GM21723 (cell line): Measurements from ENCODE around the gene MARK4.
"Not testable (repeated sequence)": the region's sequence is repeated elsewhere in the genome, so short reads cannot be mapped to it uniquely, and the experiment has no call there.

ENCODE experiments used
- ATAC-seq: cut with Tn5 transposase; IDR thresholded peaks from one replicate; pipeline ENCODE4 v1.9.1; 2021; ENCODE audit warnings: mild to moderate bottlenecking, moderate library complexity; ENCODE audit not compliant: unreplicated experiment

The MARK4 gene

DNA sequence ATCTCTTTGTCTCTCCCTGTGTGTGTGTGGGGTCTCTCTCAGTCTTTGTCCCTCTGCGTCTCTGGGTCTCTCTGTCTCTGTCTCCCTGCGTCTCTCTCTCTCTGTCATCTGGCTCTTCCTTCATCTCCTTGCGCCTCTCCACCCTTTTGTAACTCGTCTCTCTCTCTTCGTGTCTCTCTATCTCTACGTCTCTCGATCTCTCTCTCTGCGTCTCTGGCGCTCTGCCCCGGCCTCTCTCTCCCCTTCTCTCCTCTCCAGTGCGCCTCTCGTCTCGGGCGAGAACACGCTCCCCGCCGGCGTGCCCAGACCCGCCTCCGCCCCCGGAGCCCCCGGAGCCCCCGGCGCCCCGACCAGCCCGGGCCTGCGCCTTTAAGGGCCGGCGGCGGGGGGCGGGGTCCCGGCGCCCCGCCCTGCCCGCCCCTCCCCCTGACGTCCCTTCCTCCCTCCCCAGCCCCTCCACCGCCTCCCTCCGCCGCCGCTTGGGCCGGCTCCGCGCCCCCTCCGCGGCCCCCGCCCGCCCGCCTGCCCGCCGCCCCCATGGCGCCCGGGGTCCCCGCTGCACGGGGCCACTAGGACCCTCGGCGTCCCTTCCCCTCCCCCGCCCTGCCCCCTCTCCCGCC lies at the start of gene MARK4:
Gene MARK4 (plus strand): TSS at position 440 of the 620 bp plus-strand sequence. CDS start 318 bp downstream, outside the sequence.
- ATAC-seq = no peak

DNA sequence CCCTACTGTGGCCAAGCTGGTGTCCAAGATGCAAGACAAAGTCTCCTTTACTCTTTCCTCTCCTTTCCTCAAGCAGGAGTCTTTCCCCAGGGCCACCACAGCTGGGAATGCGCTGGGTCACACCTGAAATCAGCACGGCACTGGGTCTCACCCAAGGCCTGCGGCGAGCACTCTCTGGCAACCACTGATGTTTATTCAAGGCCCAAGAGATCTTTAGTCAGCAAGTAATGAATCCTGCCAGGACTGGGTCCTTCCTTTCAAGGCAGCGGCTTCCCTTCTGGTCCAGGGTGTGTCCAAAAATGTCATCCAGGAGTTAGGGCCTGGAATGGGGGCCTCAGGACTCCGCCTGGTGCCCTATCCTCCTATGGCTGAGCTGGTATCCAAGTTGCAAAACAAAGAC lies 48.4 kb upstream of the MARK4 start:
- no peak for ATAC-seq

GRCh38 chr19:45205810-45206209 lies 45.3 kb upstream of the MARK4 start:
- ATAC-seq = no peak

DNA sequence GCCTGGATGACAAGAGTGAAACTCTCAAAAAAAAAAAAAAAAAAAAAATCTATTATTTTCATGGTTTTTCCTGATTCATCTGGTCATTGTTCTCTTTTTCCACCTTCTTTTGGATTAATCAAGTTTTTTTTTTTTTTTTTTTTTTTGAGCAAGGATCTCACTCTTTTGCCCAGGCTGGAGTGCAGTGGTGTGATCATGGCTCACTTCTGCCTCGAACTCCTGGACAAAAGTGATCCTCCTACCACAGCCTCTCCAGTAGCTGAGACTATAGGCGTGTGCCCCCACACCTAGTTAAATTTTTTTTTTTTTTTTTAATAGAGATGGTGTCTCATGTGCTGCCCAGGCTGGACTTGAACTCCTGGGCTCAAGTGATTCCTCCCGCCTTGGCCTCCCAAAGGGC lies 44.7 kb upstream of the MARK4 start:
- no peak for ATAC-seq

GRCh38 chr19:45211751-45212381 lies 39.2 kb upstream of the MARK4 start:
- ATAC-seq = no peak

- no peak for ATAC-seq
Measured at GRCh38 chr19:45213031-45213430, 38.0 kb upstream of the MARK4 start.

DNA sequence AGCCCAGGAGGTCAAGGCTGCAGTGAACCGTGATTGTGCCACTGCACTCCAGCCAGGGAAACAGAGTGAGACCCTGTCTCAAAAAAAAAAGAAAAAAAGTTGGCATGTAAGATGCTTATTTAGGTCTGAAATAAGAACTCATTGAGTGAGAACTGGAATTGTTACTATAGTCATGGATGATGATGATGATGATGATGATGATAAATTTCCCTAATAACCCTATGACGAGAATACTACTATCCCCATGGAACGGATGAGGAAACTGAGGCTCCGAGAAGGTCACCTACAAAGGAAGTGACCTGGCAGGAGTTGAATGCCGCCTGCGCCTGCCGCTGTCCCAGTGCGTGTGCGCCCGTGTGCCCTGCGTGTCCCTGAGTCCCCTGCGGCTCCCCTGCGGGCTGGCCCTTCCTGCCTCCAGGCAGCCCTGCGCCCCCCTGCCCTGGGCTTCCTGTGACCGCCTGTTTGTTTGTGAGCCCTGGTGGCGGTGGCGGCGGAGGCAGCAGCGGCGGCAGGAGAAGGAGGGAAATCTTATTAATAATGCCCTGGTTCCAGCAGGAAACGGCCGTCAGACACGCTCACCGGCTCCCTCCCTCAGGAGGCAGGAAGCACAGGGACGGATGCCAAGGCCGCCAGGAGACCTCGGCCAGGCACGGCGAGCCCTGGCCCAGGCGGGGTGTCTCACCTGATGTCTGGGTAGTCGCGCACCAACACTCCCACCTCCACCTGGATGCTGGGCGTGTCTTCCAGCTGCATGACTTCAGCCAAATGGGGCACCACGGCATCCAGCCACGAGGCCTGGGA lies 35.5 kb upstream of the MARK4 start:
- ATAC-seq = no peak

- ATAC-seq = no peak
Measured at GRCh38 chr19:45216667-45217066, 34.4 kb upstream of the MARK4 start.

GRCh38 chr19:45217193-45217956 lies 33.7 kb upstream of the MARK4 start:
- no peak for ATAC-seq

DNA sequence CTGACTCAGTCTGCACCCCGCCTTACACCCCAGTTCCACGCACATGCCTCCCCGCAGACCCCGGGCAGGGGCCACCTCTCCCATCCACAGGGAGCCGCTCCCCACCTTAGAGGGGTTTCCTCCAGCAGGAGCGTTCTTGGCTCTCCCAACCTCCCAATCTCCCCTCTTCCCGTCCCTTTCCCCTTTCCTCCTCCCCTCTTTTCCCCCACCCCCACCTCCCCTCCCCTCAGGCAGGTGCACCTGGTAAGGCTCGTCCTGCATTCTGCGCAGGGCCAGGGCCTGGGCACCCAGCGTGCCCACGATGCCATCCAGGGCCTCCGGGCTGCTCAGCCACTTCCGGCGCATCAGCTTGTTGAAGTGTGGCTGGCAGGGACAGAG lies 33.1 kb upstream of the MARK4 start:
- no peak for ATAC-seq

GRCh38 chr19:45218426-45218825 lies 32.6 kb upstream of the MARK4 start:
- ATAC-seq = no peak

- ATAC-seq = no peak
Measured at GRCh38 chr19:45218911-45219743, 31.9 kb upstream of the MARK4 start.

DNA sequence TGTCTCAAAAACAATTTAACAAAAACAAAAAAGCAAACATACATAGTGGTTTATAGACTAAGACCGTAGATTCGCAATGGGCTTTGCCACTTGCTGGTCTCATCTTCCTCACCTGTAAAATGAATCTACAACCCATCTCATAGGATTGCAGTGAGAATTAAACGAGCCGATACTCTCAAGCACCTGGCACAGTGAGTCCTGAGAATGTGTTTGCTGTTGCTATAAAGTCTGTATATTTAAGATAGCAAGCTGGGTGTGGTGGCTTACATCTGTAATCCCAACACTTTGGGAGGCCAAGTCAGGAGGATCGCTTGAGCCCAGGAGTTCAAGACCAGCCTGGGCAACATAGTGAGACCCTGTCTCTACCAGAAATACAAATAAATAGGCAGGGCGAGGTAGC lies 28.3 kb upstream of the MARK4 start:
- ATAC-seq = no peak

GRCh38 chr19:45223879-45224278 lies 27.2 kb upstream of the MARK4 start:
- ATAC-seq = no peak

- ATAC-seq = no peak
Measured at GRCh38 chr19:45224645-45225044, 26.4 kb upstream of the MARK4 start.

GRCh38 chr19:45229056-45229455 lies 22.0 kb upstream of the MARK4 start:
- ATAC-seq = not testable (repeated sequence)

DNA sequence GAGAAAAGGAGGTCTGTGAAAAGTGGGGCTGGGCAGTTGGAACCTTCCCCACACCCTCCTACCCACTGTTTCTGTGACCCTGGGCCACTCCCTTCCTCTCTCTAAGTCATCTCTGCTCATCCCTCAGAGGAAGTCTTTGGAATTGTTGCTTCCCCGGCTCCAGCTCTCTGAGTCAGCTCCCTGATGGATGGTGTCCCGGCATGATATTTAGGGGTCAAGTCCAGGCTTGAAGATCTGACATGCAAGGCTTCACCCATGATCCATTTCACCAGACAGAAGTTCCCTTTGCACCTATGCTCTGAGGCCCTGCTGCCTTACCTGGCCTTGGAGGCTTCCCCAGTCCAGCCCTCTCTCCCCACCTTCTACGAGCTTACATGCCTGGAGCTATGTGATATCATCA lies 19.2 kb upstream of the MARK4 start:
- no peak for ATAC-seq

- no peak for ATAC-seq
Measured at GRCh38 chr19:45234089-45234869, 16.8 kb upstream of the MARK4 start.

DNA sequence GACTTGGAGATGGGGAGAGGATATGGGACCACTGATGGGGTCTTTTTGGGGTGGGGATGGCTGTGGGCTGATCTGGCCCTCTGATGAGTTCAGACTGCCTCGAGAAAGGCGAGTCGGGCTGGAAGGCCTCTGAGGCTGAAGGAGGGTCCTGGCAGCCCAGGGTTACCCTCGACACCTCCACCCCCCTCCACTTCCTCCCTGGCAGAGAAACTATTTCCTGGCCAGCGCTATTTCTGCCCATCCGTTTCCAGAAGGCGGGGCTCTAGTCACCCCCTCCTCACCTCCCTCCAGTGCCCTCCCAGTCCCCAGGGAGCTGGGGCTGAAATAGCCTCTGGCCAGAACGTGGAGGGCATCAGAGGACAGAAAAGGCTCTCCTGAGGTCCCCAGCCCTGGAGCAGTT lies 15.6 kb upstream of the MARK4 start:
- no peak for ATAC-seq

DNA sequence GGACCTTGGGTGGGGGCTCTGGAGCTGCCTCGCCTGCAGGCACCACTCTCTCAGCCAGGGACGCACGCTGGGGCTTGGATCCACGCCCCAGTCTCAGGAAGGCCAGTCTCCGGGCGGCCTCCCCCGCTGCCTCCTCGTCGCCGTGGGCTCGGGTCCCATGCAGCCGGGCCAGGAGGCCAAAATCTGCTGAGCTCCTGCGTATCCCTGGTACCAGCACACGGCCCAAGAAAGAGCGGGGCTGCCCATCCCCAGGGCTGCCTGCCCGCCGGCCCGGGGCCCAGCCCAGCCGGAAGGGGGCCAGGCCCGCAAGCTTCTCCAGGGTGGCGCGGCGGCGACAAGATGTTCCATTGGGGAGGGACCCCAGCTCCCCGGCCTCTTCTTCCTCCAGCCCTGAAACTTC lies 12.5 kb upstream of the MARK4 start:
- no peak for ATAC-seq
